ENCODE data around the gene PHF21B.
A peak's percentile ranks its signal among the peaks of the same experiment; 100 is the strongest.

Gene PHF21B

GRCh38 chr22:45007391-45008185 lies 2.2 kb downstream of the PHF21B start (continued):
- TF ChIP-seq ZNF707 (tag by site-specific recombination; IDR thresholded peaks at IDR 0.05) (no peak), SCRT2 (tag by site-specific recombination; IDR thresholded peaks at IDR 0.05) (no peak), ZNF335 (tag by site-specific recombination; conservative IDR thresholded peaks at IDR 0.05) (peak; percentile 3; the same call in 1 of the 2 replicates), ZSCAN18 (tag by site-specific recombination; IDR thresholded peaks at IDR 0.05) (no peak), KLF9 (tag by site-specific recombination; IDR thresholded peaks at IDR 0.05; ENCODE audit: low read depth) (peak; percentile 45; the same call in 1 of the 2 replicates), ZNF221 (tag by site-specific recombination; IDR thresholded peaks at IDR 0.05; ENCODE audit: borderline replicate concordance) (no peak), ZNF239 (tag by site-specific recombination; IDR thresholded peaks at IDR 0.05) (no peak), ZEB2 (tag by site-specific recombination; IDR thresholded peaks at IDR 0.05) (peak; percentile 29; the same call in 1 of the 2 replicates), ZNF19 (tag by site-specific recombination; IDR thresholded peaks at IDR 0.05; ENCODE audit: low read depth) (no peak), ZNF274 (IDR thresholded peaks at IDR 0.05; ENCODE audit: low read length) (no peak), ZNF274 (tag by site-specific recombination; IDR thresholded peaks at IDR 0.05; ENCODE audit: borderline replicate concordance) (no peak), TRIM28 (IDR thresholded peaks at IDR 0.05; ENCODE audit: borderline replicate concordance, low read length) (no peak), ZFP69B (tag by site-specific recombination; IDR thresholded peaks at IDR 0.05) (no peak), ZNF426 (tag by site-specific recombination; IDR thresholded peaks at IDR 0.05) (no peak), ZNF777 (tag by site-specific recombination; IDR thresholded peaks at IDR 0.05; ENCODE audit: borderline replicate concordance) (no peak), ZBTB20 (tag by site-specific recombination; IDR thresholded peaks at IDR 0.05) (peak; percentile 16; the same call in 1 of the 2 replicates), ZNF174 (tag by site-specific recombination; IDR thresholded peaks at IDR 0.05) (no peak), SP3 (tag by site-specific recombination; IDR thresholded peaks at IDR 0.05) (no peak), REST (tag by site-specific recombination; IDR thresholded peaks at IDR 0.05) (peak; percentile 80), ZNF544 (tag by site-specific recombination; IDR thresholded peaks at IDR 0.05) (no peak), ZNF621 (tag by site-specific recombination; IDR thresholded peaks at IDR 0.05) (no peak), TCF7L2 (IDR thresholded peaks at IDR 0.05; ENCODE audit: borderline replicate concordance, low read depth, low read length) (no peak), ZNF830 (tag by site-specific recombination; IDR thresholded peaks at IDR 0.05; ENCODE audit: low read depth) (no peak), ZBTB44 (tag by site-specific recombination; IDR thresholded peaks at IDR 0.05) (no peak), ZNF18 (tag by site-specific recombination; IDR thresholded peaks at IDR 0.05) (no peak), ZBTB49 (tag by site-specific recombination; IDR thresholded peaks at IDR 0.05; ENCODE audit: low read depth) (no peak), ZNF324 (tag by site-specific recombination; IDR thresholded peaks at IDR 0.05) (no peak), KLF10 (tag by site-specific recombination; IDR thresholded peaks at IDR 0.05) (peak; percentile 89), ELK4 (IDR thresholded peaks at IDR 0.05; ENCODE audit: borderline replicate concordance, low read depth, low read length) (no peak)

All from HEK293 (cell line).